GM12872 (cell line): ENCODE results near the gene MAEA.

ENCODE experiments used
- CTCF ChIP-seq: IDR thresholded peaks from 3 replicates; pipeline ENCODE4 v1.5.1; 2011; ENCODE audit warnings: low read depth, mild to moderate bottlenecking, low read length, moderate library complexity; ENCODE audit not compliant: insufficient read depth

Gene MAEA

GRCh38 chr4:1360423-1361283 lies 71.0 kb downstream of the MAEA start:
- no peak for TF ChIP-seq CTCF

GRCh38 chr4:1361431-1361830 lies 71.7 kb downstream of the MAEA start:
- TF ChIP-seq CTCF = no peak

GRCh38 chr4:1362046-1362445 lies 72.4 kb downstream of the MAEA start:
- no peak for TF ChIP-seq CTCF

- no peak for TF ChIP-seq CTCF
Measured at GRCh38 chr4:1362521-1362920, 72.8 kb downstream of the MAEA start.

GRCh38 chr4:1363513-1363912 lies 73.8 kb downstream of the MAEA start:
- TF ChIP-seq CTCF = no peak

- no peak for TF ChIP-seq CTCF
Measured at GRCh38 chr4:1364217-1364616, 74.5 kb downstream of the MAEA start.

GRCh38 chr4:1364748-1365147 lies 75.1 kb downstream of the MAEA start:
- TF ChIP-seq CTCF = no peak
